Panc1 (cell line): ENCODE data around the gene MYCBPAP. TPM values are rescaled to one million over a fixed set of nuclear protein-coding genes. Genes with fewer than 3 reads are reported as not detected.
A peak's percentile ranks its signal among the peaks of the same experiment; 100 is the strongest.

Experiments
- ATAC-seq: fragments of 200-7000 bp; cut with Tn5 transposase; 2 replicates; pipeline ENCODE4 v1.9.1; 2020; ENCODE audit warnings: mild to moderate bottlenecking, moderate library complexity
- BruUV-seq: library from RNA; stranded (reverse); fragments of 400-500 nt; replicated peaks from 2 replicates; lab custom pipeline; 2021; lab: Mats Ljungman, UMichigan
- CTCF ChIA-PET: fragments of 300-600 bp; sonication (Branson Sonifier 250); formaldehyde crosslinking; loops from one replicate; lab custom pipeline; 2022; ENCODE audit warnings: antibody characterized with exemption; lab: Charles Lee
- POLR2A ChIA-PET: fragments of 300-600 bp; sonication (Branson Sonifier 250); formaldehyde crosslinking; loops from one replicate; lab custom pipeline; 2022; ENCODE audit warnings: antibody characterized with exemption; lab: Charles Lee
- DNase-seq: peaks from one replicate; pipeline ENCODE4 v3.0.0-alpha.2; 2010; ENCODE audit warnings: low read depth, low spot score
- H3K27ac ChIP-seq: 2 replicates; pipeline ENCODE4 v1.5.1; 2011; ENCODE audit warnings: mild to moderate bottlenecking, low read length, inconsistent platforms
- H3K27me3 ChIP-seq: fragments of 200-500 bp; sonication (Bioruptor generic); 2 replicates; pipeline ENCODE4 v1.6.0; 2014; ENCODE audit warnings: low read length, inconsistent platforms; ENCODE audit not compliant: control insufficient read depth, insufficient read depth
- H3K36me3 ChIP-seq: fragments of 200-500 bp; sonication (Bioruptor generic); 2 replicates; pipeline ENCODE4 v1.5.1; 2014; ENCODE audit warnings: inconsistent platforms, mild to moderate bottlenecking, low read length, moderate library complexity; ENCODE audit not compliant: control insufficient read depth, insufficient read depth
- H3K4me1 ChIP-seq: 2 replicates; pipeline ENCODE4 v1.5.1; 2011; ENCODE audit warnings: inconsistent platforms, mild to moderate bottlenecking, low read length, moderate library complexity; ENCODE audit not compliant: control insufficient read depth, insufficient read depth
- H3K4me3 ChIP-seq, 2 experiments: 2 replicates each; pipeline ENCODE4 v1.5.1; 2011 to 2012; ENCODE audit warnings: low read depth in 2 of 2, low read length in 2 of 2, mild to moderate bottlenecking in 2 of 2, inconsistent platforms in 1 of 2, moderate library complexity in 1 of 2
- H3K9me3 ChIP-seq: fragments of 200-500 bp; sonication (Bioruptor generic); 2 replicates; pipeline ENCODE4 v1.5.1; 2014; ENCODE audit warnings: low read depth, mild to moderate bottlenecking, inconsistent platforms, low read length, moderate library complexity; ENCODE audit not compliant: control insufficient read depth, insufficient read depth
- POLR2AphosphoS5 ChIP-seq: IDR thresholded peaks from 2 replicates; pipeline ENCODE4 v1.6.1; 2012; ENCODE audit warnings: mild to moderate bottlenecking, low read depth, low read length, moderate library complexity
- SIN3A ChIP-seq: IDR thresholded peaks from 2 replicates; pipeline ENCODE4 v1.6.1; 2012; ENCODE audit warnings: low read depth, mild to moderate bottlenecking, low read length, moderate library complexity, borderline replicate concordance; ENCODE audit not compliant: insufficient read depth
- TCF7L2 ChIP-seq: IDR thresholded peaks from 2 replicates; pipeline ENCODE4 v1.6.1; 2011; ENCODE audit warnings: mild to moderate bottlenecking, low read depth, low read length, inconsistent platforms
- in situ Hi-C: cut with HindIII; loops from 2 replicates; pipeline ENCODE4 v1.10.0; 2016; ENCODE audit warnings: low sequenced_read_pairs, low pct_unique_long_range_greater_than_20kb
- intact Hi-C: fragments of 100-400 bp; cut with micrococcal nuclease; formaldehyde crosslinking; loops from one replicate; pipeline ENCODE4 v1.10.0; 2022; ENCODE audit not compliant: unreplicated experiment
- total RNA-seq: library from RNA; stranded (reverse); gene quantifications from one replicate; pipeline ENCODE4 v1.2.1, GENCODE V29; 2021; ENCODE audit not compliant: unreplicated experiment
- TF ChIP-seq, protein P1 (sequence below): fragments of 450-650 bp; IDR thresholded peaks from 2 replicates; pipeline ENCODE4 v1.5.1; 2017; ENCODE audit warnings: mild to moderate bottlenecking
- TF ChIP-seq, protein P2 (sequence below), 2 experiments: IDR thresholded peaks; 2 replicates each; pipeline ENCODE4 v1.6.1; 2011 to 2012; ENCODE audit warnings: low read depth in 2 of 2, control low read depth in 1 of 2, low read length in 1 of 2, mild to moderate bottlenecking in 1 of 2, moderate library complexity in 1 of 2; ENCODE audit not compliant: insufficient read depth in 1 of 2

MYCBPAP gene
- total RNA-seq, 1 experiment from 2014 or later, result 2.2 TPM

DNA sequence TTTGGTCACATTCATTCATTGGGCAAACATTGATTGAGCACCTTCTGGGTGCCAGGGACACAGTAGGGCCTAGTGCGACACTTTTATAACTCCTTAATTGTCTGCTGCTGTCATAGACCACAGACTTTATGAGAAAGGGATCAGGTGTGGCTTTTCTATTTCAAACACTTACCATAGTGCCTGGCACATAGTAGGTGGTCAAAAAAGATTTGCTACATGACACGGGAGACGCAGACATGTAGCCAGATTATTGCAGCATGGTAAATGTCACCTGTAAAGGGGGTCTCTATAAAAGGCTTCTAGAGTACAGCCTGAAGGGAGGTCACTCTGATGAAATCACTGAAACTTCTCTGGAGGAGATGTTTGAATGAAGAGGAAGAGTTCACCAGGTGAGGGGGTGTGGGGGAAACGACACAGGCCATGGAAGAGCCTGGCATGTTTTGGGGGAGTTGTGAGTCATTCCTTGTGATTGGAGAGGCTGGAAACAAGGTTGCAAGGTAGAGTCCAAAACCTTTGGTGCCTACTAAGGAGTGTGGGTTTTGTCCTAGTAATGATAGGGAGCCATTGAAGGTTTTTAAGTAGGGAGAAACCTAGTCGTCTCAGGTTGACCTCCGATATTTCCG, 28.0 kb upstream of the MYCBPAP start:
- DNase-seq (no peak), ATAC-seq (no peak)
- TF ChIP-seq, protein P1, sequence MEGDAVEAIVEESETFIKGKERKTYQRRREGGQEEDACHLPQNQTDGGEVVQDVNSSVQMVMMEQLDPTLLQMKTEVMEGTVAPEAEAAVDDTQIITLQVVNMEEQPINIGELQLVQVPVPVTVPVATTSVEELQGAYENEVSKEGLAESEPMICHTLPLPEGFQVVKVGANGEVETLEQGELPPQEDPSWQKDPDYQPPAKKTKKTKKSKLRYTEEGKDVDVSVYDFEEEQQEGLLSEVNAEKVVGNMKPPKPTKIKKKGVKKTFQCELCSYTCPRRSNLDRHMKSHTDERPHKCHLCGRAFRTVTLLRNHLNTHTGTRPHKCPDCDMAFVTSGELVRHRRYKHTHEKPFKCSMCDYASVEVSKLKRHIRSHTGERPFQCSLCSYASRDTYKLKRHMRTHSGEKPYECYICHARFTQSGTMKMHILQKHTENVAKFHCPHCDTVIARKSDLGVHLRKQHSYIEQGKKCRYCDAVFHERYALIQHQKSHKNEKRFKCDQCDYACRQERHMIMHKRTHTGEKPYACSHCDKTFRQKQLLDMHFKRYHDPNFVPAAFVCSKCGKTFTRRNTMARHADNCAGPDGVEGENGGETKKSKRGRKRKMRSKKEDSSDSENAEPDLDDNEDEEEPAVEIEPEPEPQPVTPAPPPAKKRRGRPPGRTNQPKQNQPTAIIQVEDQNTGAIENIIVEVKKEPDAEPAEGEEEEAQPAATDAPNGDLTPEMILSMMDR, result no peak
- TF ChIP-seq TCF7L2 (no peak), POLR2AphosphoS5 (no peak), SIN3A (no peak)
- TF ChIP-seq, protein P2, sequence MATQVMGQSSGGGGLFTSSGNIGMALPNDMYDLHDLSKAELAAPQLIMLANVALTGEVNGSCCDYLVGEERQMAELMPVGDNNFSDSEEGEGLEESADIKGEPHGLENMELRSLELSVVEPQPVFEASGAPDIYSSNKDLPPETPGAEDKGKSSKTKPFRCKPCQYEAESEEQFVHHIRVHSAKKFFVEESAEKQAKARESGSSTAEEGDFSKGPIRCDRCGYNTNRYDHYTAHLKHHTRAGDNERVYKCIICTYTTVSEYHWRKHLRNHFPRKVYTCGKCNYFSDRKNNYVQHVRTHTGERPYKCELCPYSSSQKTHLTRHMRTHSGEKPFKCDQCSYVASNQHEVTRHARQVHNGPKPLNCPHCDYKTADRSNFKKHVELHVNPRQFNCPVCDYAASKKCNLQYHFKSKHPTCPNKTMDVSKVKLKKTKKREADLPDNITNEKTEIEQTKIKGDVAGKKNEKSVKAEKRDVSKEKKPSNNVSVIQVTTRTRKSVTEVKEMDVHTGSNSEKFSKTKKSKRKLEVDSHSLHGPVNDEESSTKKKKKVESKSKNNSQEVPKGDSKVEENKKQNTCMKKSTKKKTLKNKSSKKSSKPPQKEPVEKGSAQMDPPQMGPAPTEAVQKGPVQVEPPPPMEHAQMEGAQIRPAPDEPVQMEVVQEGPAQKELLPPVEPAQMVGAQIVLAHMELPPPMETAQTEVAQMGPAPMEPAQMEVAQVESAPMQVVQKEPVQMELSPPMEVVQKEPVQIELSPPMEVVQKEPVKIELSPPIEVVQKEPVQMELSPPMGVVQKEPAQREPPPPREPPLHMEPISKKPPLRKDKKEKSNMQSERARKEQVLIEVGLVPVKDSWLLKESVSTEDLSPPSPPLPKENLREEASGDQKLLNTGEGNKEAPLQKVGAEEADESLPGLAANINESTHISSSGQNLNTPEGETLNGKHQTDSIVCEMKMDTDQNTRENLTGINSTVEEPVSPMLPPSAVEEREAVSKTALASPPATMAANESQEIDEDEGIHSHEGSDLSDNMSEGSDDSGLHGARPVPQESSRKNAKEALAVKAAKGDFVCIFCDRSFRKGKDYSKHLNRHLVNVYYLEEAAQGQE (IDR thresholded peaks at IDR 0.05; ENCODE audit: insufficient read depth in 1 of 2, low read depth in 2 of 2, low read length in 1 of 2), result no peak
- H3K4me3 ChIP-seq, result no peak overlapping the region; a peak in 1 of 4 replicates
- CTCF ChIA-PET, result interaction anchor here (0.7 to 1.6 kb wide), 2 partner anchors 118 to 237 kb away, joined by 4 to 8 read pairs; no protein-coding TSS in a partner anchor
- intact Hi-C loops, result loop anchor here (5.0 kb wide), 3 partner anchors 52 to 212 kb away; partner anchors contain the start of genes ABCC3 and EPN3
- POLR2A ChIA-PET, result no interaction called here
- in situ Hi-C loops, result no loop called here
- H3K9me3 ChIP-seq, result no peaks in the 10 kb centered on the region
- peaks cover 30% of the 10 kb centered on the region for H3K4me1 ChIP-seq
- H3K27me3 ChIP-seq, result no peaks in the 10 kb centered on the region
- H3K27ac ChIP-seq, result 0 out of 2 replicates have a peak overlapping the region, but pooled peaks have one; percentile 2
- no peaks in the 10 kb centered on the region for H3K36me3 ChIP-seq
- no TSS peak for BruUV-seq

DNA sequence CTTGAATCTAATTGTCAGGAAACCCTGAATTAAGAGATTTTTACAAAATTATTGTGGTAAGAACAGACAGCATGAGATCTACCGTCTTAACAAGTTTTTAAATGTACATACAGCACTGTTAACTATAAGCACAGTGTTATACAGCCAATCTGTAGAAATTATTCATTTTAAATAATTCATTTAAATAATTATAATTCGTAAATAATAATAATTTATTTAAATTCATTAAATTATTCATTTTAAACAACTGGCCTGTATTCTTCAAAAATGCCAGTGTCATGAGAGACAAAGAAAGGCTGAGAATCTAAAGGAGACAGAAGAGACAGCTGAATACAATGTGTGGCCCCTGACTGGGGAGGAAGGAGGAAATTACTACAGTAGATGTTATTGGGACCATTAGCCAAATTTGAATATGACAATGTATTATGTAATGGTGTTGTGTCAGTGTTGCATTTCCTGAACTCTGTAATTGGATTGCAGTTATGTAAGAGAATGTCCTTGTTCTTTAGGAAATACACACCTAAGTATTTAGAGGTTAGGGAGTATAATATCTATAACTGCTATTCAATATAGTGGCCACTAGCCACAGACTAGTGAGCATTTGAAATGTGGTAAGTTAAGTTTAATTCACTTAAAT, 27.3 kb upstream of the MYCBPAP start:
- H3K36me3 ChIP-seq, result no peaks in the 10 kb centered on the region
- no peaks in the 10 kb centered on the region for H3K27me3 ChIP-seq
- in situ Hi-C loops, result no loop called here
- TF ChIP-seq, protein P1, result no peak
- TF ChIP-seq SIN3A (no peak), POLR2AphosphoS5 (no peak), TCF7L2 (no peak)
- TF ChIP-seq, protein P2 (IDR thresholded peaks at IDR 0.05; ENCODE audit: insufficient read depth in 1 of 2, low read depth in 2 of 2, low read length in 1 of 2), result no peak
- H3K4me3 ChIP-seq, result no peak overlapping the region
- H3K27ac ChIP-seq, result 0 out of 2 replicates have a peak overlapping the region, but pooled peaks have one; percentile 2
- ChIA-PET CTCF (no interaction called here), POLR2A (no interaction called here)
- ATAC-seq (no peak), DNase-seq (no peak)
- no peaks in the 10 kb centered on the region for H3K9me3 ChIP-seq
- intact Hi-C loops, result loop anchor here (5.0 kb wide), 3 partner anchors 51 to 211 kb away; partner anchors contain the start of genes ABCC3 and EPN3
- H3K4me1 ChIP-seq, result peaks cover 30% of the 10 kb centered on the region
- BruUV-seq, result TSS peak; percentile 77
